GM18867 (cell line): ENCODE results near the gene SPIRE2.

ENCODE experiments used
- ATAC-seq: cut with Tn5 transposase; IDR thresholded peaks from one replicate; pipeline ENCODE4 v1.9.1; 2021; ENCODE audit warnings: mild to moderate bottlenecking, moderate library complexity; ENCODE audit not compliant: unreplicated experiment

Gene SPIRE2

GRCh38 chr16:89893642-89894548 is 65.6 kb downstream of the SPIRE2 start:
- no peak for ATAC-seq

GRCh38 chr16:89895482-89896250 is 67.4 kb downstream of the SPIRE2 start:
- no peak for ATAC-seq

GRCh38 chr16:89897204-89897603 is 68.9 kb downstream of the SPIRE2 start:
- no peak for ATAC-seq

GRCh38 chr16:89898201-89898967 is 70.1 kb downstream of the SPIRE2 start:
- no peak for ATAC-seq

- no peak for ATAC-seq
Observed at GRCh38 chr16:89899879-89900481, 71.7 kb downstream of the SPIRE2 start.

- ATAC-seq, result no peak
Observed at GRCh38 chr16:89900885-89901284, 72.6 kb downstream of the SPIRE2 start.

GRCh38 chr16:89902980-89903379 is 74.7 kb downstream of the SPIRE2 start:
- no peak for ATAC-seq

- no peak for ATAC-seq
Observed at GRCh38 chr16:89903908-89904515, 75.7 kb downstream of the SPIRE2 start.

- no peak for ATAC-seq
Observed at GRCh38 chr16:89904606-89905510, 76.6 kb downstream of the SPIRE2 start.

- ATAC-seq, result no peak
Observed at GRCh38 chr16:89905511-89906139, 77.3 kb downstream of the SPIRE2 start.

- no peak for ATAC-seq
Observed at GRCh38 chr16:89906140-89907025, 78.1 kb downstream of the SPIRE2 start.

GRCh38 chr16:89907055-89907814 is 79.0 kb downstream of the SPIRE2 start:
- no peak for ATAC-seq

- ATAC-seq, result no peak
Observed at GRCh38 chr16:89908236-89908635, 80.0 kb downstream of the SPIRE2 start.

GRCh38 chr16:89909777-89910716 is 81.8 kb downstream of the SPIRE2 start:
- ATAC-seq, result no peak

GRCh38 chr16:89910717-89911354 is 82.6 kb downstream of the SPIRE2 start:
- no peak for ATAC-seq

GRCh38 chr16:89911375-89911774 is 83.1 kb downstream of the SPIRE2 start:
- ATAC-seq, result no peak
